HCT116 (cell line): ENCODE results near the gene DICER1. TPM values are rescaled to one million over a fixed set of nuclear protein-coding genes. Genes with fewer than 3 reads are reported as not detected.

Experiments
- ATAC-seq: fragments of 200-7000 bp; cut with Tn5 transposase; 2 replicates; pipeline ENCODE4 v1.9.1; 2020; ENCODE audit warnings: mild to moderate bottlenecking, moderate library complexity
- BruUV-seq: library from RNA; stranded (reverse); fragments of 400-500 nt; replicated peaks from 2 replicates; lab custom pipeline; 2021; lab: Mats Ljungman, UMichigan
- CTCF ChIA-PET: fragments of 300-600 bp; sonication (Branson Sonifier 250); formaldehyde crosslinking; loops from one replicate; lab custom pipeline; 2021; ENCODE audit warnings: antibody characterized with exemption; lab: Charles Lee
- POLR2A ChIA-PET: fragments of 300-600, 350-600 bp; sonication (Branson Sonifier 250); formaldehyde crosslinking; loops from one replicate; lab custom pipeline; 2021; ENCODE audit warnings: antibody characterized with exemption; lab: Charles Lee
- RAD21 ChIA-PET, 2 experiments: fragments of 300-600 bp; sonication (Branson Sonifier 250); formaldehyde crosslinking; loops; one replicate each; lab custom pipeline; 2023; ENCODE audit warnings: low total read pairs in 2 of 2; ENCODE audit not compliant: uncharacterized antibody in 2 of 2, unreplicated experiment in 2 of 2, low non-redundant PET in 1 of 2; lab: Charles Lee
- DNase-seq: peaks from one replicate; pipeline ENCODE4 v3.0.0-alpha.2; 2010; ENCODE audit warnings: low read depth, low spot score
- H2AFZ ChIP-seq: fragments of 200-600 bp; shearing (Covaris generic), sonication (generic); 2 replicates; pipeline ENCODE4 v1.6.1; 2017; ENCODE audit warnings: low read depth, mixed run types, mixed read lengths, antibody characterized with exemption, low read length; ENCODE audit not compliant: poor library complexity, severe bottlenecking
- H3K27ac ChIP-seq: 2 replicates; pipeline ENCODE4 v1.5.1; 2012; ENCODE audit warnings: low read depth, low read length
- H3K27me3 ChIP-seq: fragments of 200-600 bp; sonication (generic); 2 replicates; pipeline ENCODE4 v1.6.1; 2016; ENCODE audit warnings: mixed run types, low read length, mixed read lengths; ENCODE audit not compliant: insufficient read depth
- H3K36me3 ChIP-seq, 2 experiments: fragments of 200-500 bp in 1 of 2; fragments of 200-600 bp in 1 of 2; sonication (Bioruptor generic) in 1 of 2; sonication (generic) in 1 of 2; 2 replicates each; pipeline versions ENCODE4 v1.5.1 to v1.6.1; 2014 to 2016; ENCODE audit warnings: low read length in 2 of 2, inconsistent platforms in 1 of 2, mixed read lengths in 1 of 2, mixed run types in 1 of 2; ENCODE audit not compliant: insufficient read depth in 2 of 2, control insufficient read depth in 1 of 2
- H3K4me1 ChIP-seq, 2 experiments: fragments of 200-600 bp in 1 of 2; sonication (generic) in 1 of 2; 2 replicates each; pipeline versions ENCODE4 v1.5.1 to v1.6.1; 2012 to 2017; ENCODE audit warnings: low read length in 2 of 2, inconsistent platforms in 1 of 2, mild to moderate bottlenecking in 1 of 2, mixed read lengths in 1 of 2, mixed run types in 1 of 2, moderate library complexity in 1 of 2; ENCODE audit not compliant: insufficient read depth in 2 of 2, control insufficient read depth in 1 of 2
- H3K4me2 ChIP-seq: fragments of 200-600 bp; sonication (generic); 2 replicates; pipeline ENCODE4 v1.6.1; 2017; ENCODE audit warnings: mixed run types, low read length, mixed read lengths
- H3K4me3 ChIP-seq, 2 experiments: fragments of 200-600 bp in 1 of 2; sonication (generic) in 1 of 2; replicated peaks in 1 of 2; 2 replicates each; pipeline ENCODE4 v1.5.1; 2011 to 2016; ENCODE audit warnings: low read length in 2 of 2, control low read depth in 1 of 2, low read depth in 1 of 2, mild to moderate bottlenecking in 1 of 2, mixed read lengths in 1 of 2, mixed run types in 1 of 2
- H3K79me2 ChIP-seq: fragments of 200-600 bp; sonication (generic); 2 replicates; pipeline ENCODE4 v1.6.1; 2017; ENCODE audit warnings: mild to moderate bottlenecking, mixed run types, low read length, moderate library complexity, mixed read lengths; ENCODE audit not compliant: insufficient read depth
- H3K9ac ChIP-seq: fragments of 200-600 bp; sonication (generic); 2 replicates; pipeline ENCODE4 v1.6.1; 2016; ENCODE audit warnings: low read length, mixed read lengths
- H3K9me2 ChIP-seq: fragments of 200-600 bp; sonication (generic), shearing (Covaris generic); 2 replicates; pipeline ENCODE4 v1.6.1; 2017; ENCODE audit warnings: mixed run types, mild to moderate bottlenecking, moderate library complexity; ENCODE audit not compliant: insufficient read depth
- H3K9me3 ChIP-seq, 2 experiments: fragments of 200-500 bp in 1 of 2; fragments of 200-600 bp in 1 of 2; sonication (Bioruptor generic) in 1 of 2; sonication (generic) in 1 of 2; 2 replicates each; pipeline ENCODE4 v1.6.1; 2014 to 2017; ENCODE audit warnings: low read length in 2 of 2, mixed read lengths in 2 of 2, inconsistent platforms in 1 of 2, low read depth in 1 of 2, mild to moderate bottlenecking in 1 of 2, mixed run types in 1 of 2, moderate library complexity in 1 of 2; ENCODE audit not compliant: control insufficient read depth in 1 of 2, insufficient read depth in 1 of 2
- H4K20me1 ChIP-seq: fragments of 200-600 bp; sonication (generic), shearing (Covaris generic); 2 replicates; pipeline ENCODE4 v1.6.1; 2017; ENCODE audit warnings: mixed run types, mild to moderate bottlenecking, moderate library complexity; ENCODE audit not compliant: insufficient read depth
- ATF3 ChIP-seq: IDR thresholded peaks from 2 replicates; pipeline ENCODE4 v1.6.1; 2012
- CBX3 ChIP-seq: IDR thresholded peaks from 2 replicates; pipeline ENCODE4 v1.6.1; 2012; ENCODE audit warnings: low read depth
- EGR1 ChIP-seq: IDR thresholded peaks from 2 replicates; pipeline ENCODE4 v1.6.1; 2012; ENCODE audit warnings: low read depth
- ELF1 ChIP-seq: IDR thresholded peaks from 2 replicates; pipeline ENCODE4 v1.6.1; 2012; ENCODE audit warnings: low read depth, borderline replicate concordance
- EZH2 ChIP-seq: fragments of 200-600 bp; sonication (generic); IDR thresholded peaks from 2 replicates; pipeline ENCODE4 v1.6.1; 2017; ENCODE audit warnings: antibody characterized with exemption, mixed run types
- EZH2phosphoT487 ChIP-seq: fragments of 200-600 bp; IDR thresholded peaks from 2 replicates; pipeline ENCODE4 v1.6.1; 2018; ENCODE audit warnings: antibody characterized with exemption, borderline replicate concordance
- FOSL1 ChIP-seq: IDR thresholded peaks from 2 replicates; pipeline ENCODE4 v1.6.1; 2012; ENCODE audit warnings: low read depth
- MAX ChIP-seq: IDR thresholded peaks from 2 replicates; pipeline ENCODE4 v1.6.1; 2012
- POLR2A ChIP-seq: IDR thresholded peaks from 2 replicates; pipeline ENCODE4 v1.7.0; 2011; ENCODE audit warnings: borderline replicate concordance; ENCODE audit not compliant: insufficient read depth, insufficient read length; ENCODE audit errors: extremely low read depth
- POLR2AphosphoS5 ChIP-seq: IDR thresholded peaks from 2 replicates; pipeline ENCODE4 v1.6.1; 2011; ENCODE audit warnings: mild to moderate bottlenecking, low read depth, low read length, moderate library complexity
- REST ChIP-seq: IDR thresholded peaks from 2 replicates; pipeline ENCODE4 v1.6.1; 2012; ENCODE audit warnings: low read depth
- SIN3A ChIP-seq: IDR thresholded peaks from 2 replicates; pipeline ENCODE4 v1.6.1; 2012; ENCODE audit warnings: low read depth
- SP1 ChIP-seq: IDR thresholded peaks from 2 replicates; pipeline ENCODE4 v1.6.1; 2012; ENCODE audit warnings: low read depth
- SRF ChIP-seq: IDR thresholded peaks from 2 replicates; pipeline ENCODE4 v1.6.1; 2012; ENCODE audit warnings: low read depth
- TCF7L2 ChIP-seq: IDR thresholded peaks from 2 replicates; pipeline ENCODE4 v1.7.0; 2011; ENCODE audit warnings: borderline replicate concordance, inconsistent platforms; ENCODE audit not compliant: insufficient read depth, insufficient read length; ENCODE audit errors: extremely low read depth
- YY1 ChIP-seq: IDR thresholded peaks from 2 replicates; pipeline ENCODE4 v1.6.1; 2011; ENCODE audit warnings: low read length, low read depth, moderate library complexity, mild to moderate bottlenecking; ENCODE audit not compliant: insufficient replicate concordance; ENCODE audit errors: extremely low read depth
- ZBTB33 ChIP-seq: IDR thresholded peaks from 2 replicates; pipeline ENCODE4 v1.6.1; 2011; ENCODE audit warnings: mild to moderate bottlenecking, low read length, moderate library complexity; ENCODE audit not compliant: insufficient replicate concordance; ENCODE audit errors: extremely low read depth
- ZNF274 ChIP-seq: fragments of 200-500 bp; sonication (Bioruptor generic); IDR thresholded peaks from 2 replicates; pipeline ENCODE4 v1.6.1; 2014; ENCODE audit warnings: mild to moderate bottlenecking, low read depth, low read length, inconsistent platforms
- intact Hi-C: fragments of 100-400 bp; cut with micrococcal nuclease; formaldehyde crosslinking; loops from 2 replicates; pipeline ENCODE4 v1.10.0; 2022
- total RNA-seq: library from RNA; stranded (reverse); gene quantifications from one replicate; pipeline ENCODE4 v1.2.1, GENCODE V29; 2021; ENCODE audit not compliant: unreplicated experiment

The DICER1 gene
- total RNA-seq, 1 experiment from 2014 or later, result 38.6 TPM

GRCh38 chr14:95072310-95072905 lies 84.9 kb downstream of the DICER1 start:
- no peak overlapping the region for H3K4me3 ChIP-seq
- no peaks in the 10 kb centered on the region for H3K27me3 ChIP-seq
- H3K79me2 ChIP-seq, result no peaks in the 10 kb centered on the region
- CTCF ChIA-PET, result no interaction called here
- H3K36me3 ChIP-seq, result no peaks in the 10 kb centered on the region
- DNase-seq (no peak), ATAC-seq (no peak)
- no peaks in the 10 kb centered on the region for H3K4me1 ChIP-seq
- no peak for TF ChIP-seq ELF1
- TF ChIP-seq REST, result no peak
- no peak for TF ChIP-seq POLR2A
- TF ChIP-seq EGR1, result no peak
- no peak for TF ChIP-seq TCF7L2
- no peak for TF ChIP-seq EZH2phosphoT487
- no peak for TF ChIP-seq SRF
- TF ChIP-seq ATF3, result no peak
- no peak for TF ChIP-seq YY1
- no peak for TF ChIP-seq SIN3A
- no peak for TF ChIP-seq MAX
- no peak for TF ChIP-seq ZBTB33
- TF ChIP-seq POLR2AphosphoS5, result no peak
- TF ChIP-seq EZH2, result no peak
- no peak for TF ChIP-seq CBX3
- no peak for TF ChIP-seq SP1
- TF ChIP-seq FOSL1, result no peak
- no peak for TF ChIP-seq ZNF274
- BruUV-seq, result no TSS peak
- H3K9me3 ChIP-seq, result no peaks in the 10 kb centered on the region
- no peak overlapping the region for H3K27ac ChIP-seq
- H4K20me1 ChIP-seq, result no peaks in the 10 kb centered on the region
- POLR2A ChIA-PET, result no interaction called here
- H3K4me2 ChIP-seq, result no peak overlapping the region
- intact Hi-C loops, result no loop called here
- H2AFZ ChIP-seq, result no peak overlapping the region
- H3K9ac ChIP-seq, result no peak overlapping the region
- no peaks in the 10 kb centered on the region for H3K9me2 ChIP-seq
- RAD21 ChIA-PET, result no interaction called here
